ENCODE results near the gene NKX2-3. TPM values are rescaled to one million over a fixed set of nuclear protein-coding genes. Genes with fewer than 3 reads are reported as not detected.

The NKX2-3 gene
- total RNA-seq, 1 donor from 2014 or later: not detected

GRCh38 chr10:99535764-99536337, 3.1 kb downstream of the NKX2-3 start:
- peaks cover 35% of the 10 kb centered on the region for H3K4me1 Mint-ChIP-seq
- DNase-seq (ENCODE audit: low read depth, low spot score): no peak
- TF ChIP-seq CTCF (conservative IDR thresholded peaks at IDR 0.05): no peak
- H3K9me3 Mint-ChIP-seq: no peaks in the 10 kb centered on the region
- peaks cover 97% of the 10 kb centered on the region for H3K27me3 Mint-ChIP-seq (ENCODE audit: low read depth)
- H3K36me3 Mint-ChIP-seq (ENCODE audit: low read depth): peaks cover 7% of the 10 kb centered on the region
- H3K27ac Mint-ChIP-seq (ENCODE audit: unreplicated experiment): no peak overlapping the region
- H3K4me3 Mint-ChIP-seq: peak overlapping the region; percentile 75

- Mint-ChIP-seq H3K36me3 (ENCODE audit: low read depth) (peaks cover 7% of the 10 kb centered on the region), H3K27me3 (ENCODE audit: low read depth) (peaks cover 97% of the 10 kb centered on the region)
- DNase-seq (ENCODE audit: low read depth, low spot score): no peak
These were observed 3.8 kb downstream of the NKX2-3 start for GRCh38 chr10:99536338-99537085.

GRCh38 chr10:99537086-99537988, 4.6 kb downstream of the NKX2-3 start:
- Mint-ChIP-seq H3K4me3 (peak overlapping the region; percentile 75), H3K27ac (ENCODE audit: unreplicated experiment) (no peak overlapping the region), H3K9me3 (no peaks in the 10 kb centered on the region), H3K27me3 (ENCODE audit: low read depth) (peaks cover 96% of the 10 kb centered on the region), H3K36me3 (ENCODE audit: low read depth) (peaks cover 7% of the 10 kb centered on the region), H3K4me1 (peaks cover 32% of the 10 kb centered on the region)
- no peak for DNase-seq (ENCODE audit: low read depth, low spot score)
- no peak for TF ChIP-seq CTCF (conservative IDR thresholded peaks at IDR 0.05)

More at GRCh38 chr10:99536338-99537085, 3.8 kb downstream of the NKX2-3 start:
- Mint-ChIP-seq H3K4me1 (peaks cover 35% of the 10 kb centered on the region), H3K27ac (ENCODE audit: unreplicated experiment) (no peak overlapping the region), H3K4me3 (peak overlapping the region; percentile 75), H3K9me3 (no peaks in the 10 kb centered on the region)
- no peak for TF ChIP-seq CTCF (conservative IDR thresholded peaks at IDR 0.05)

GRCh38 chr10:99537989-99538917, 5.5 kb downstream of the NKX2-3 start:
- Mint-ChIP-seq H3K4me3 (peak overlapping the region; percentile 64), H3K36me3 (ENCODE audit: low read depth) (peaks cover 5% of the 10 kb centered on the region), H3K4me1 (peaks cover 28% of the 10 kb centered on the region), H3K27ac (ENCODE audit: unreplicated experiment) (no peak overlapping the region), H3K9me3 (no peaks in the 10 kb centered on the region), H3K27me3 (ENCODE audit: low read depth) (peaks cover 96% of the 10 kb centered on the region)
- DNase-seq (ENCODE audit: low read depth, low spot score): no peak
- no peak for TF ChIP-seq CTCF (conservative IDR thresholded peaks at IDR 0.05)

Data from neural crest cell (in vitro differentiated cells).